Right atrium auricular region (tissue), 2 donors: ENCODE results near the gene TNS1. TPM values are rescaled to one million over a fixed set of nuclear protein-coding genes. Genes with fewer than 3 reads are reported as not detected.

Source experiments
- DNase-seq: peaks from one replicate; pipeline ENCODE4 v3.0.0-alpha.2; 2019; ENCODE audit warnings: low spot score
- H3K27ac ChIP-seq, 2 donors: fragments of 200-600 bp; sonication (generic); 1 replicate in 1 of 2; 2 replicates in 1 of 2; pipeline ENCODE4 v1.5.1; 2016 to 2019
- H3K27me3 ChIP-seq, 2 donors: fragments of 200-600 bp; sonication (generic); one replicate each; pipeline versions ENCODE4 v1.5.1 to v1.6.0; 2017 to 2019
- H3K36me3 ChIP-seq: fragments of 200-600 bp; sonication (generic); one replicate; pipeline ENCODE4 v1.5.1; 2016
- H3K4me1 ChIP-seq, 2 donors: fragments of 200-600 bp; sonication (generic); one replicate each; pipeline versions ENCODE4 v1.5.1 to v1.6.0; 2017 to 2019
- H3K4me3 ChIP-seq, 2 donors: fragments of 200-600 bp; sonication (generic); 1 replicate in 1 of 2; 2 replicates in 1 of 2; pipeline ENCODE4 v1.5.1; 2017 to 2019; ENCODE audit warnings: mild to moderate bottlenecking in 1 of 2, moderate library complexity in 1 of 2
- H3K9me3 ChIP-seq, 2 donors: fragments of 200-600 bp; sonication (generic); one replicate each; pipeline ENCODE4 v1.5.1; 2019
- CTCF ChIP-seq, 2 donors: fragments of 200-600 bp; sonication (generic); IDR thresholded peaks; one replicate each; pipeline ENCODE4 v1.5.1; 2019; ENCODE audit warnings: antibody characterized with exemption in 2 of 2
- total RNA-seq, 2 donors: library from RNA; depleted of rRNA; stranded (reverse); fragments of >200 nt; gene quantifications; one replicate each; pipeline ENCODE4 v1.1.0, GENCODE V29; 2016

Gene TNS1
- total RNA-seq, 2 donors from 2014 or later: 393 to 720 TPM

- peak overlapping the region; percentile 96 to 99 for H3K27ac ChIP-seq
- DNase-seq: no peak
- peaks cover 0 to 93% of the 10 kb centered on the region in 2 donors for H3K4me1 ChIP-seq
- no peaks in the 10 kb centered on the region for H3K27me3 ChIP-seq
- H3K36me3 ChIP-seq: peaks cover 69% of the 10 kb centered on the region
- peak overlapping the region in 1 of 2 donors; percentile 13 for H3K4me3 ChIP-seq
- no peaks in the 10 kb centered on the region for H3K9me3 ChIP-seq
- TF ChIP-seq CTCF (IDR thresholded peaks at IDR 0.05): no peak
Measured at GRCh38 chr2:217901400-217901799, 101.4 kb downstream of the TNS1 start.

GRCh38 chr2:217900780-217901360 lies 101.9 kb downstream of the TNS1 start:
- Histone ChIP-seq H3K27ac (peak overlapping the region; percentile 96 to 99), H3K4me3 (no peak overlapping the region), H3K4me1 (peaks cover 0 to 88% of the 10 kb centered on the region in 2 donors), H3K27me3 (no peaks in the 10 kb centered on the region), H3K9me3 (no peaks in the 10 kb centered on the region), H3K36me3 (peaks cover 69% of the 10 kb centered on the region)
- TF ChIP-seq CTCF (IDR thresholded peaks at IDR 0.05): no peak
- DNase-seq: no peak

- Histone ChIP-seq H3K9me3 (no peaks in the 10 kb centered on the region), H3K36me3 (peaks cover 69% of the 10 kb centered on the region), H3K27ac (peak overlapping the region; percentile 96 to 99), H3K27me3 (no peaks in the 10 kb centered on the region), H3K4me3 (no peak overlapping the region), H3K4me1 (peaks cover 0 to 81% of the 10 kb centered on the region in 2 donors)
- DNase-seq: no peak
- no peak for TF ChIP-seq CTCF (IDR thresholded peaks at IDR 0.05)
Measured at GRCh38 chr2:217900010-217900779, 102.6 kb downstream of the TNS1 start.

GRCh38 chr2:217899231-217900009 lies 103.4 kb downstream of the TNS1 start:
- peak overlapping the region; percentile 96 to 99 for H3K27ac ChIP-seq
- H3K36me3 ChIP-seq: peaks cover 71% of the 10 kb centered on the region
- DNase-seq: peak; percentile 91
- no peaks in the 10 kb centered on the region for H3K9me3 ChIP-seq
- TF ChIP-seq CTCF (IDR thresholded peaks at IDR 0.05): peak; percentile 56 to 75
- no peak overlapping the region for H3K4me3 ChIP-seq
- H3K4me1 ChIP-seq: peaks cover 0 to 74% of the 10 kb centered on the region in 2 donors
- no peaks in the 10 kb centered on the region for H3K27me3 ChIP-seq

- peaks cover 85% of the 10 kb centered on the region for H3K36me3 ChIP-seq
- no peak for DNase-seq
- no peak for TF ChIP-seq CTCF (IDR thresholded peaks at IDR 0.05)
Measured at GRCh38 chr2:217897816-217898806, 104.7 kb downstream of the TNS1 start.

More at GRCh38 chr2:217897816-217898806, 104.7 kb downstream of the TNS1 start:
- no peaks in the 10 kb centered on the region for H3K9me3 ChIP-seq
- H3K4me3 ChIP-seq: no peak overlapping the region
- H3K27me3 ChIP-seq: no peaks in the 10 kb centered on the region
- peak overlapping the region; percentile 96 to 99 for H3K27ac ChIP-seq
- H3K4me1 ChIP-seq: peaks cover 0 to 63% of the 10 kb centered on the region in 2 donors
